ENCODE data around the gene VPS16.

DNA sequence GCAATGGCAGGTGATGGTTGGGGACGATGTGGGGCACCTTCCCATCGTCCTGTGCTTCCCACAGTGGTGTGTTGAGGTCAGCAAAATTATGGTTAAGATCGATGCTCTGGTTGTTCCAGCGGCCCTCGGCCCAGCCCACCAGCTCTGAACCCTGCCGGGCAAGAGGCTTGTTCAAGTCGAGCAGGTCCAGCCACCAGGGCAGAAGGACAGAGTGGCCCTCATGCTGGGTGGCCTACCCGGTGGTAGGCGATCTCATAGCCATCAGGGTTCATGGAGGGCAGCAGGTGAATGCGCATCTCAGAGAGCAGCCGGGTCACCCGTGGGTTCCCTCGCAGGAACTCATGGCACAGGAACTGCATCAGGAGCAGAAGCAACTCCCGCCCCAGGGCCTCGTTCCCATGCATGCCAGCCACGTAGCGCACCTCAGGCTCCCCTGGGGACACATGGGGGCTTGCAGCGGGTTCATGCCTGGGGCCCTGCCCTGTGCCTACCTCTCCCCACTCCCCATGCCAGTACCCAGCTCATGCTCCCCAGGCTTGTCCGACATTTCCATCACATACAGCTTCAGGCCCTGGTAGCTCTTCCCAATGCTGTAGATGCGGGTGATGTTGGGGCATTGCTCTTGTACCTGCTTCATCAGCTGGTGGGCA, 44.4 kb upstream of the VPS16 start:
- TF ChIP-seq, protein P1, sequence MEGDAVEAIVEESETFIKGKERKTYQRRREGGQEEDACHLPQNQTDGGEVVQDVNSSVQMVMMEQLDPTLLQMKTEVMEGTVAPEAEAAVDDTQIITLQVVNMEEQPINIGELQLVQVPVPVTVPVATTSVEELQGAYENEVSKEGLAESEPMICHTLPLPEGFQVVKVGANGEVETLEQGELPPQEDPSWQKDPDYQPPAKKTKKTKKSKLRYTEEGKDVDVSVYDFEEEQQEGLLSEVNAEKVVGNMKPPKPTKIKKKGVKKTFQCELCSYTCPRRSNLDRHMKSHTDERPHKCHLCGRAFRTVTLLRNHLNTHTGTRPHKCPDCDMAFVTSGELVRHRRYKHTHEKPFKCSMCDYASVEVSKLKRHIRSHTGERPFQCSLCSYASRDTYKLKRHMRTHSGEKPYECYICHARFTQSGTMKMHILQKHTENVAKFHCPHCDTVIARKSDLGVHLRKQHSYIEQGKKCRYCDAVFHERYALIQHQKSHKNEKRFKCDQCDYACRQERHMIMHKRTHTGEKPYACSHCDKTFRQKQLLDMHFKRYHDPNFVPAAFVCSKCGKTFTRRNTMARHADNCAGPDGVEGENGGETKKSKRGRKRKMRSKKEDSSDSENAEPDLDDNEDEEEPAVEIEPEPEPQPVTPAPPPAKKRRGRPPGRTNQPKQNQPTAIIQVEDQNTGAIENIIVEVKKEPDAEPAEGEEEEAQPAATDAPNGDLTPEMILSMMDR (IDR thresholded peaks at IDR 0.05; ENCODE audit: insufficient read depth, low read length), result no peak
- TF ChIP-seq GABPA (IDR thresholded peaks at IDR 0.05; ENCODE audit: low read depth) (no peak), SPI1 (IDR thresholded peaks at IDR 0.05; ENCODE audit: borderline replicate concordance, low read depth) (no peak)
- TF ChIP-seq, protein P2, sequence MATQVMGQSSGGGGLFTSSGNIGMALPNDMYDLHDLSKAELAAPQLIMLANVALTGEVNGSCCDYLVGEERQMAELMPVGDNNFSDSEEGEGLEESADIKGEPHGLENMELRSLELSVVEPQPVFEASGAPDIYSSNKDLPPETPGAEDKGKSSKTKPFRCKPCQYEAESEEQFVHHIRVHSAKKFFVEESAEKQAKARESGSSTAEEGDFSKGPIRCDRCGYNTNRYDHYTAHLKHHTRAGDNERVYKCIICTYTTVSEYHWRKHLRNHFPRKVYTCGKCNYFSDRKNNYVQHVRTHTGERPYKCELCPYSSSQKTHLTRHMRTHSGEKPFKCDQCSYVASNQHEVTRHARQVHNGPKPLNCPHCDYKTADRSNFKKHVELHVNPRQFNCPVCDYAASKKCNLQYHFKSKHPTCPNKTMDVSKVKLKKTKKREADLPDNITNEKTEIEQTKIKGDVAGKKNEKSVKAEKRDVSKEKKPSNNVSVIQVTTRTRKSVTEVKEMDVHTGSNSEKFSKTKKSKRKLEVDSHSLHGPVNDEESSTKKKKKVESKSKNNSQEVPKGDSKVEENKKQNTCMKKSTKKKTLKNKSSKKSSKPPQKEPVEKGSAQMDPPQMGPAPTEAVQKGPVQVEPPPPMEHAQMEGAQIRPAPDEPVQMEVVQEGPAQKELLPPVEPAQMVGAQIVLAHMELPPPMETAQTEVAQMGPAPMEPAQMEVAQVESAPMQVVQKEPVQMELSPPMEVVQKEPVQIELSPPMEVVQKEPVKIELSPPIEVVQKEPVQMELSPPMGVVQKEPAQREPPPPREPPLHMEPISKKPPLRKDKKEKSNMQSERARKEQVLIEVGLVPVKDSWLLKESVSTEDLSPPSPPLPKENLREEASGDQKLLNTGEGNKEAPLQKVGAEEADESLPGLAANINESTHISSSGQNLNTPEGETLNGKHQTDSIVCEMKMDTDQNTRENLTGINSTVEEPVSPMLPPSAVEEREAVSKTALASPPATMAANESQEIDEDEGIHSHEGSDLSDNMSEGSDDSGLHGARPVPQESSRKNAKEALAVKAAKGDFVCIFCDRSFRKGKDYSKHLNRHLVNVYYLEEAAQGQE (IDR thresholded peaks at IDR 0.05; ENCODE audit: insufficient replicate concordance, low read depth), result no peak
